HG02884 (cell line): Measurements from ENCODE around the gene PYGO2.
"Not testable (repeated sequence)": the region's sequence is repeated elsewhere in the genome, so short reads cannot be mapped to it uniquely, and the experiment has no call there.

Experiments used
- ATAC-seq: cut with Tn5 transposase; IDR thresholded peaks from one replicate; pipeline ENCODE4 v1.9.1; 2021; ENCODE audit warnings: mild to moderate bottlenecking, moderate library complexity; ENCODE audit not compliant: unreplicated experiment

Gene PYGO2

GRCh38 chr1:155000411-155000725 is 38.8 kb upstream of the PYGO2 start:
- ATAC-seq = no peak

- no peak for ATAC-seq
These were observed 38.2 kb upstream of the PYGO2 start for GRCh38 chr1:154999571-155000410.

GRCh38 chr1:154998818-154999570 is 37.4 kb upstream of the PYGO2 start:
- ATAC-seq = no peak

- no peak for ATAC-seq
These were observed 36.7 kb upstream of the PYGO2 start for GRCh38 chr1:154998201-154998780.

GRCh38 chr1:154996966-154997701 is 35.6 kb upstream of the PYGO2 start:
- ATAC-seq = no peak

- not testable (repeated sequence) for ATAC-seq
These were observed 33.9 kb upstream of the PYGO2 start for GRCh38 chr1:154995301-154995983.

- ATAC-seq = no peak
These were observed 33.0 kb upstream of the PYGO2 start for GRCh38 chr1:154994591-154994990.

- no peak for ATAC-seq
These were observed 32.6 kb upstream of the PYGO2 start for GRCh38 chr1:154994269-154994587.

GRCh38 chr1:154993572-154994268 is 32.1 kb upstream of the PYGO2 start, which contains the start of gene LENEP:
Gene LENEP, plus strand, starts transcription at chr1:154993586. Its CDS starts 22 bp downstream, at chr1:154993608.
- no peak for ATAC-seq

GRCh38 chr1:154992721-154993571 is 31.4 kb upstream of the PYGO2 start:
- ATAC-seq = no peak

- ATAC-seq = no peak
These were observed 28.7 kb upstream of the PYGO2 start for GRCh38 chr1:154990276-154990675.

GRCh38 chr1:154989195-154989860 is 27.7 kb upstream of the PYGO2 start:
- no peak for ATAC-seq

GRCh38 chr1:154988058-154988954 is 26.7 kb upstream of the PYGO2 start:
- no peak for ATAC-seq

- ATAC-seq = no peak
These were observed 25.7 kb upstream of the PYGO2 start for GRCh38 chr1:154987326-154987725.

- not testable (repeated sequence) for ATAC-seq
These were observed 25.2 kb upstream of the PYGO2 start for GRCh38 chr1:154986736-154987135.

- no peak for ATAC-seq
These were observed 22.3 kb upstream of the PYGO2 start for GRCh38 chr1:154983776-154984466.
